CD4-positive, alpha-beta T cell treated with Interleukin-10 for 1 hour (primary cell): ENCODE results near the gene ARL2BP.
A peak's percentile ranks its signal among the peaks of the same experiment; 100 is the strongest.
"Not testable (repeated sequence)": the region's sequence is repeated elsewhere in the genome, so short reads cannot be mapped to it uniquely, and the experiment has no call there.

Experiments
- DNase-seq: peaks from one replicate; pipeline ENCODE4 v3.0.0-alpha.2; 2020

ARL2BP gene

GRCh38 chr16:57244767-57245471, at the start of gene ARL2BP:
TSS of gene ARL2BP (plus strand) at chr16:57245259. CDS start at chr16:57245368, 109 bp downstream.
- peak; percentile 97 for DNase-seq

GRCh38 chr16:57196286-57196685, 48.8 kb upstream of the ARL2BP start:
- no peak for DNase-seq

DNA sequence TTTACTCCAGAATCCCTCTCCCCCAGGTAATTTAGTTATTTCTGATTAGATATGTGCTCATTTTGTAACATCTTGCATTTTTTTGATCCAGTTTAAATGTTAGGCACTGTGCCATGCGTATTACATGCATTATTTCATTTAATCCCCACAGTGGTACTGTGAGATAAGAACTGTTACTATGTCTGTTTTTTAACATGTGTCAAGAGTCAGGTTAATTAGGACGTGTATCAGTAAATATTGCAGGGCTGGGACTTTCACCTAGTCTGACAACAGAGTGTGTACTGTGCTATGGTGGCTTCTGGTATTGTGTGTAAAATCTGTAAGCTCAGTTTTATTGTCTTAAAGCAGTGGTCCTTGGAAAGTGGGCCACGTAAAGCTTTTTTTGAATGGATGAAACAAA, 48.3 kb upstream of the ARL2BP start:
- DNase-seq = no peak

DNA sequence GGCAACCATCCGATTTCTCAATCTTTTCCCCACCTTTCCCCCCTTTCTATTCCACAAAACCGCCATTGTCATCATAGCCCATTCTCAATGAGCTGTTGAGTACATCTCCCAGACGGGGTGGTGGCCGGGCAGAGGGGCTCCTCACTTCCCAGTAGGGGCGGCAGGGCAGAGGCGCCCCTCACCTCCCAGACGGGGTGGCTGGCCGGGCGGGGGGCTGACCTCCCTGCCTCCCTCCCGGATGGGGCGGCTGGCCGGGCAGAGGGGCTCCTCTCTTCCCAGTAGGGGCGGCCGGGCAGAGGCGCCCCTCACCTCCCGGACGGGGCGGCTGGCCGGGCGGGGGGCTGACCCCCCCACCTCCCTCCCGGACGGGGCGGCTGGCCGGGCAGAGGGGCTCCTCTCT, 44.7 kb upstream of the ARL2BP start:
- not testable (repeated sequence) for DNase-seq

DNA sequence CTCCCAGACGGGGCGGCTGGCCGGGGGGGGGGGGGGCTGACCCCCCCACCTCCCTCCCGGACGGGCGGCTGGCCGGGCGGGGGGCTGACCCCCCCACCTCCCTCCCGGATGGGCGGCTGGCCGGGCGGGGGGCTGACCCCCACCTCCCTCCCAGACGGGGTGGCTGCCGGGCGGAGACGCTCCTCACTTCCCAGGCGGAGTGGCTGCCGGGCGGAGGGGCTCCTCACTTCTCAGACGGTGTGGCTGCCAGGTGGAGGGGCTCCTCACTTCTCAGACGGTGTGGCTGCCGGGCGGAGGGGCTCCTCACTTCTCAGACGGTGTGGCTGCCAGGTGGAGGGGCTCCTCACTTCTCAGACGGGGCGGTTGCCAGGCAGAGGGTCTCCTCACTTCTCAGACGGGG, 44.1 kb upstream of the ARL2BP start:
- not testable (repeated sequence) for DNase-seq

DNA sequence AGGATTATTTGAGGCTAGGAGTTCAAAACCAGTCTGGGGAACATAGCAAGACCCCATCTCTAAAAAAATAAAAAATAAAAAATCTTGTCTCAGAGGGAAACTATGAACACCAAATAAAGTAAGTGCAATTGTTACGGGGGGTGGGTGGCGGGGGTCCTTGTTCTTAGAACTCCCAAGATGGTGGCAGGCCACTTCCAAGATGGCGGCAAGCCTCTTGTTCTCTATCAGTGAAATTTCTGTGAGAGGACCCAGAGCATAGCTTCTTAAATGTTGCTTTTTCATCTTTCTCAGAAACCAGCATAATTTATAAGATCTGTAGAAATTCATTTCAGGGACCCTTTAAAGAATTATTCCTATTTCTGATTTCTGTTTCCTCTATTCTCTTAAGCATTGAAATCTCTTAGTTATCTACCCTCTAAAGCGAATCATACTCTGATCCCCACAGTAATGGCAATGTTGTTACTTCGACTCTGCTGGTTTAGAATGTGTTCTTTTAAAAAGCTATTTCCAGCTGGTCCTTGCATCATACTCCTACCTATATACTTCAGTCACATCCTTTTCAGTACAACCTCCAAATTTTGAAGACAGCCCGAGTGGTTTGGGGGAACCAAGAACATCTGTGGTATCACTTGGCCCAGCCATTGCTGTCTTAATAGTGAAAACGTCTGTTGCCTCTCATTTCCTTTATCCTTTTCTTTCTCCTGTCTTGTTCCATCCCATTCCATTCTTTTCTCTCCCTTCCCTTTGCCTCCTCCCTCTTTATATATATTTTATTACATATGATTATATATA, 42.8 kb upstream of the ARL2BP start:
- no peak for DNase-seq

DNA sequence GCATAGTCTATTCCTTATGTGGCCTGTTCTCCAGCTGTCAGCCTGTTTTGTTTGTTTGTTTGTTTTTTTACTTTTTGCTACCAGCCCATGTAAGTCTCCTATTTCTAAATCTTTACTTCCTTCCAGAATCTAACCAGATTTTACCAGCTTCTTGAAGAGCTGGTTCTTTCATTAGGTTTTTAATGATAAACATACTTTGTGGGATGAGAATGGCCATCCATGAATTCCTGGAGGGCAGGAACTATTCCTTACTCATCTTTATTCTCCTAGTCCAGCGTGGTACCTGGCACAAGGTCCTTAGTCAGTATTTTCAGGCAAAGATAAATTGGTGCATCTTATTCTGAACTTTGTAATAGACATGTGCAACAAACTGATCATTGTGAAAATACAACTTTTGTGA, 41.6 kb upstream of the ARL2BP start:
- no peak for DNase-seq

DNA sequence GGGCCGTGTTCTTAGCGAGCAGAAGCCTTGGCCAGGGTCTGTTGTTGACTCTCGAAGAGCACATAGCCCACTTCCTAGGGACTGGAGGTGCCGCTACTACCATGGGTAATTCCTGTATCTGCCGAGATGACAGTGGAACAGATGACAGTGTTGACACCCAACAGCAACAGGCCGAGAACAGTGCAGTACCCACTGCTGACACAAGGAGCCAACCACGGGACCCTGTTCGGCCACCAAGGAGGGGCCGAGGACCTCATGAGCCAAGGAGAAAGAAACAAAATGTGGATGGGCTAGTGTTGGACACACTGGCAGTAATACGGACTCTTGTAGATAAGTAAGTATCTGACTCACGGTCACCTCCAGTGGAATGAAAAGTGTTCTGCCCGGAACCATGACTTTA, 40.4 kb upstream of the ARL2BP start:
- no peak for DNase-seq

- DNase-seq = no peak
Observed at GRCh38 chr16:57208926-57209325, 36.1 kb upstream of the ARL2BP start.

GRCh38 chr16:57209780-57210179, 35.3 kb upstream of the ARL2BP start:
- no peak for DNase-seq

DNA sequence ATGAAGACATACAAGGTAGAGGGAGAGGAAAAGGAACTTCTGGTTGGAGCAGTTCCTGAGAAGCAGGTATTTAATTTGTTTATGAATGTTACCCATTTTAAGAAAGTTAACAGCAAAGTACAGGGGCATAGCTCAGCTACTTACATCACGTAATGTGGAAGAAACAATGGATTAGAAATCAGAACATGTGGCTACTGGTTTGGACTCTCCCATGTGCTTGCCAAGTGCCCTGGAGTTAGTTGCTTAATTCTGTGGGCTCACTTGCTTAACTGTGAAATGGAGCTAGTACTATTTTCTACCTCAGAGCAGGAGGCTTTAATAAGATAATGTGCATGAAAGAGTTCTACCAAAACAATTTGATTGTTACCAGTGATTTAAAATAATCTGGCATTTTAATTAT, 31.6 kb upstream of the ARL2BP start:
- DNase-seq = no peak

- DNase-seq = no peak
Observed at GRCh38 chr16:57216968-57217367, 28.1 kb upstream of the ARL2BP start.

GRCh38 chr16:57223057-57223456, 22.0 kb upstream of the ARL2BP start:
- no peak for DNase-seq

DNA sequence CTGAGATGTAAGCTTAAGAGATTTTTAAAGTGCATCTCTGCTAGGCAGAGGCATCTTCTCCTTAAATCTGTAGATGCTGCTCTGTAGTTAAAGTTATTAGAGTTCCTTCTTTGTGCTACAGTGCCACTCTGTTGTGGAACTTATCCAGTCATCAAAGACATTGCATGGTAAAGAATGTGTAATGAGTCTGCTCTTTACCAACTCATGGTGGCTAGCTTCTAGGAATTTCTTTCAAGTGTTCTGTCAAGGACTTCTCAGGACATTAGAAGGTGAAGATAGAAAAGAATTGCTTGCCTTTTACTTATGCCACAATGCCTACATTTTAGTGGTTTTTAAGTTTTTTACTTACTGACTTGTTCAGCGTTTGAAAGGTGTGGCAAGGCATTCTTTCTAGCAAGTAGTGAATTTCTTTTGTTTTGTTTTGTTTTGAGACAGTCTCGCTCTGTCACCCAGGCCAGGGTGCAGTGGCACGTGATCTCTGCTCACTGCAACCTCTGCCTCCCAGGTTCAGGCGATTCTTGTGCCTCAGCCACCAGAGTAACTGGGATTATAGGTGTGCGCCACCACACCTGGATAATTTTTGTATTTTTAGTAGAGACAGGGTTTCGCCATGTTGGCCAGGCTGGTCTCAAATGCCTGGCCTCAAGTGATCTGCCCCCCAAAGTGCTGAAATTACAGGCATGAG, 20.3 kb upstream of the ARL2BP start:
- DNase-seq = no peak

DNA sequence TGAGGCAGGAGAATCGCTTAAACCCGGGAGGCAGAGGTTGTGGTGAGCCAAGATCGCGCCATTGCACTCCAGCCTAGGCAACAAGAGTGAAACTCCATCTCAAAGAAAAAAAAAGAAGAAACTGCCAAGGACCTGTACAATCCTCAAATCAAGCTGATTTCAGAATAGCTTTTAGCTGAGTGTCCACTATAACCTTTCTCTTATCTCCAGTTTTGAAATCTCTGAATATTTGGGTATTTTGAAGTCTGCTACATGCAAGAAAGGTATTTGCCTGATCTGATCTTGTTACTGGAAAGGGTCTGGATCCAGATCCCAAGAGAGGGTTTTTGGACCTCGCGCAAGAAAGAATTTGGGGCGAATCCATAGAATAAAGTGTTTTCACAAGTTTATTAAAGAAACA, 19.1 kb upstream of the ARL2BP start:
- no peak for DNase-seq

DNA sequence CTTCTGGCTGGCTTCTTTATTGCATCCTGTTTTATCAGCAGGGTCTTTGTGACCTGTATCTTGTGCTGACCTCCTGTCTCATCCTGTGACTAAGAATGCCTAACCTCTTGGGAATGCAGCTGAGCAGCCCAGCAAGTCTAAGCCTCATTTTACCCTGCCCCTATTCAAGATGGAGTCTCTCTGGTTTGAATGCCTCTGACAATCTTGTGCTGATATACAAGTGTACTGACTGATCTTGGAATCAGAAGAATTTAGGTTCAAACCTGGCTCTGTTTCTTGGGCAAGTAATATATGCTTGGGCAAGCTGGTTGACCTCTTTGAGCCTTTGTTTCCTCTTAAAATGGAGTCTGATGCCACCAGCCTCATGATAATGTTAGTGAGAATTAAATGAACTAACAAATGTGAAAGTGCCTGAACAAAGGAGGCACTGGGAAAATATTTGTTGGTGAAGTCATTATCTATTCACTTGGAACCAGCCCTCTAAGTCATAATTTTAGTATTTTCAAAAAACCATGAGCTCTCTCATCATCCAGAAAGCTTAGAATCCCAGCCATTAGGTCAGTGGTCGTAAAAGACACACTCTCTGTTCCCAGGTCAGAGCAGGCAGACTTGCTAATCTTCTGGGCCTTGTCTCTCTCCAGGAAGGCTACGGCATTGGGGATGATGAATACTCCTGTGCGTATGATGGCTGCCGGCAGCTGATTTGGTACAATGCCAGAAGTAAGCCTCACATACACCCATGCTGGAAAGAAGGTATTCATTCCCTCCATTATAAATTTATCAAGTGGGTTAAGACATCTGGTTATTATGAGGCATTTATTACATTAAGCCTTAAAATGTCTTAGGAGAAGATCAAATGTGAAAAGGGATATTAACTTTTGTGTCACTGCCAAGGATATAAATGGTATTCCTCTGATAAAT, 18.1 kb upstream of the ARL2BP start:
- no peak for DNase-seq

DNA sequence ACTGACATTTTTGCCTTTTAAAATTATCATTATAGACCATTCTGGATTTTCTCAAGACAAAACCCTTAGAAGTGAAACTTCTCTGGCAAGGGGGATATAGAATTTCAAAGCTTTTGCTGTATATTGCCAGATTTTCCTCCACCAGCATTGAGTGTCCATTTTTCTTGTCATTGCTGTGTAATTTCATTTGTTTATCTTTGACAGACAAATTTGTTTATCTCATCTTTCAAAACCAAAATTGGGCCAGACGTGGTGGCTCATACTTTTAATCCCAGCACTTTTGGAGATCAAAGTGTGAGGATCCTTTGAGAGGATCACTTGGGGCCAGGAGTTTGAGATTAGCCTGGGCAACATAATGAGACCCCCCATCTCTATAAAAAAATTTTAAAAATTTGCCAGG, 16.0 kb upstream of the ARL2BP start:
- no peak for DNase-seq

- DNase-seq = no peak
Observed at GRCh38 chr16:57231821-57232350, 13.2 kb upstream of the ARL2BP start.

GRCh38 chr16:57233944-57234706, 10.9 kb upstream of the ARL2BP start:
- DNase-seq = no peak

GRCh38 chr16:57234707-57235092, 10.4 kb upstream of the ARL2BP start:
- no peak for DNase-seq

DNA sequence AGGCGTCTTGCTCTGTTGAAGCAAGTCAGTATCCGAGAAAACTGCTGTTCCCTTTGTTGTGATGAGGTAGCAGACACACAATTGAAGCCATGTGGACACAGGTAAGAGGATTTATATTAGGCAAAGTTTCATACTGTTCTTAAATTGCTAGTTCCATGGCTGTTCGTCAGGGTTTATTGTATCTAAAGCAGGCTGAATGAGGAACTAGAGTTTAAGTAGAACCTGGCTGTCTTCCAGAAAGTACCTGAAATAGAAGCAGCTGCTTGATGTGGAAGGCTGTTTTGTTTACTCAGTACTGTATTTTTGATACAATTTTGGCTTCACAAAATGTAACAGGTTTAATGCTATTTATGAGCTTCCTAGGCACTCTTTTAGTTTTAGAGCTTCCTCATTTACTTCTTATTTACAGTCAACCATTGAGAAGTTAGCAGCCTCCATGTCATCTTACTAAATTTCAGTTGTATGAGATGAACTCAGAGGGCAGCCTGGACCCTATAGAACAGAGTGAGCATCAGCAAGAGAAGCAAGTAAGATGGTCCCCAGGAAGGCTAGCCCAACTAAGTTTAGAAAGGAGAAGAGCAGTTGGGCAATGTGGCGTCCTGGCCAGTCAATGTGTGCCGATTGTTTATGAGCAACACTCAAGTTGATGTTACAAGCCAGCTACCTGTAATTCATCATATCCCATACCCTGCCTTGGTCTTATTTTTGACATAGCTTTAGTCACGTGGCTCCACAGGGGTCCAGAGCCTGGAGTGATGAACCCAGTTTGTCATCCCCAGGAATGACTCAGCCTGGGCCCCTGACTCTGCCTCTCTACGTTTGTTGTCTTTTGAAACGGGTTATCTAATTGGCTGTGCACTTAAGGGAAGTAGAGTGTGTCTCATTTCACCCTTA, 9.7 kb upstream of the ARL2BP start:
- no peak for DNase-seq
